Caki2 (cell line): ENCODE results near the gene MSGN1. TPM values are rescaled to one million over a fixed set of nuclear protein-coding genes. Genes with fewer than 3 reads are reported as not detected.

Experiments used
- total RNA-seq: library from RNA; depleted of rRNA; stranded (reverse); fragments of >200 nt; shearing (Covaris generic); gene quantifications from 2 replicates; pipeline ENCODE4 v1.2.3, GENCODE V29; 2014; ENCODE audit warnings: low replicate concordance; rRNA removed

The MSGN1 gene
- total RNA-seq, 1 experiment from 2014 or later = not detected

Other genes starting within 250 kb of the MSGN1 start
- gene SMC6, start 62.6 kb upstream of the MSGN1 start, total RNA-seq = 5.9 and 10.7 TPM in 2 replicates
- 5.5 and 18.9 TPM in 2 replicates for gene GEN1, start 62.3 kb upstream of the MSGN1 start, total RNA-seq
- gene KCNS3, start 62.2 kb downstream of the MSGN1 start, total RNA-seq = 42.2 and 75.3 TPM in 2 replicates